Spleen (tissue), 7 donors: ENCODE data around the gene AAK1.

Source experiments
- POLR2AphosphoS5 ChIP-seq, 3 donors: sonication (generic); formaldehyde crosslinking; IDR thresholded peaks; one replicate each; pipeline ENCODE4 v1.5.1; 2017; ENCODE audit warnings: antibody characterized with exemption in 3 of 3
- TF ChIP-seq, protein P1 (sequence below), 11 experiments: fragments of 200-600 bp in 7 of 11; fragments of 450-650 bp in 4 of 11; sonication (generic) in 4 of 11; IDR thresholded peaks in 8 of 11; conservative IDR thresholded peaks in 3 of 11; 1 replicate in 7 of 11; 2 replicates in 4 of 11; pipeline versions ENCODE4 v1.4.0 to v1.8.0; 2016 to 2021; ENCODE audit warnings: antibody characterized with exemption in 11 of 11, inconsistent platforms in 4 of 11, mild to moderate bottlenecking in 1 of 11
- donor health status: DM: no; HTN: no; CAD: no; lungs with moderate emphysema.
- donor health status: DM: no; HTN: no; CAD: no.
- donor health status: DM: no; HTN: no; CAD: no.

DNA sequence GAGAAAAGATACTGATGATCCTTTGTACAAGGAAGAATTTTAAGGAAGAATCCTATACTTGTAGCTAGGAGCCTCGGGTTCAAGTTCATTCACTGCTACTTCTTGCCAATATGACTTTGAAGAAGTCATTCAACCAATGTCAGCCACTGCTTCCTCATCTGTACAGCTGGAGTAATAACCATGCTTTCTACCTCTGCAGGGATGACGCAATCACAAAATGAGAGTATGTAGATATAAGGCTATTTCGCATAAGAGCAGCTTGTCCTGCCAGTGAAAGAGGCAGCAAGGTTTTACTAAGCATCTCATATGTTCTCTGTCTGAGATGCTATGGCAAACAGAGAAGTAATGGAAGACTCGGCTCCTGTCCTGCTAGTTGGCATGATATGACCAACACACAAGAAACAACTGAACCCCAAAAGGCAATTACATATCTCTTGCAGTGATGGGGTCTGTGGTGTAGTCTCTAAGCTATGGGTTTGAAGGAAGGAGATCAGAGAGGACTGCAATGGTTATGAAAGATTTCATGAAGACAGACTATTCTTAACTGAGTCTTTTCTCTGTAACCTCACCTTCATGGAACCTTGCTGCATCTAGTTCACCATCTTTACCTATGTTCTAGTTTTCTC is 9.2 kb downstream of the AAK1 start:
- TF ChIP-seq, protein P1, sequence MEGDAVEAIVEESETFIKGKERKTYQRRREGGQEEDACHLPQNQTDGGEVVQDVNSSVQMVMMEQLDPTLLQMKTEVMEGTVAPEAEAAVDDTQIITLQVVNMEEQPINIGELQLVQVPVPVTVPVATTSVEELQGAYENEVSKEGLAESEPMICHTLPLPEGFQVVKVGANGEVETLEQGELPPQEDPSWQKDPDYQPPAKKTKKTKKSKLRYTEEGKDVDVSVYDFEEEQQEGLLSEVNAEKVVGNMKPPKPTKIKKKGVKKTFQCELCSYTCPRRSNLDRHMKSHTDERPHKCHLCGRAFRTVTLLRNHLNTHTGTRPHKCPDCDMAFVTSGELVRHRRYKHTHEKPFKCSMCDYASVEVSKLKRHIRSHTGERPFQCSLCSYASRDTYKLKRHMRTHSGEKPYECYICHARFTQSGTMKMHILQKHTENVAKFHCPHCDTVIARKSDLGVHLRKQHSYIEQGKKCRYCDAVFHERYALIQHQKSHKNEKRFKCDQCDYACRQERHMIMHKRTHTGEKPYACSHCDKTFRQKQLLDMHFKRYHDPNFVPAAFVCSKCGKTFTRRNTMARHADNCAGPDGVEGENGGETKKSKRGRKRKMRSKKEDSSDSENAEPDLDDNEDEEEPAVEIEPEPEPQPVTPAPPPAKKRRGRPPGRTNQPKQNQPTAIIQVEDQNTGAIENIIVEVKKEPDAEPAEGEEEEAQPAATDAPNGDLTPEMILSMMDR (IDR thresholded peaks at IDR 0.05 in 8 of 11, conservative IDR thresholded peaks at IDR 0.05 in 3 of 11), result no peak
- TF ChIP-seq POLR2AphosphoS5 (IDR thresholded peaks at IDR 0.05), result no peak
